PC-3 (cell line): ENCODE measurements around the gene N4BP2L1.

Experiments
- EZH2phosphoT487 ChIP-seq: fragments of 300-600 bp; sonication (generic); IDR thresholded peaks from 2 replicates; pipeline ENCODE4 v1.6.1; 2018; ENCODE audit warnings: mild to moderate bottlenecking, antibody characterized with exemption, low read length, borderline replicate concordance
- TF ChIP-seq, protein P1 (sequence below): fragments of 300-600 bp; sonication (generic); conservative IDR thresholded peaks from 2 replicates; pipeline ENCODE4 v1.5.1; 2017; ENCODE audit warnings: antibody characterized with exemption, low read depth, mild to moderate bottlenecking, low read length

DNA sequence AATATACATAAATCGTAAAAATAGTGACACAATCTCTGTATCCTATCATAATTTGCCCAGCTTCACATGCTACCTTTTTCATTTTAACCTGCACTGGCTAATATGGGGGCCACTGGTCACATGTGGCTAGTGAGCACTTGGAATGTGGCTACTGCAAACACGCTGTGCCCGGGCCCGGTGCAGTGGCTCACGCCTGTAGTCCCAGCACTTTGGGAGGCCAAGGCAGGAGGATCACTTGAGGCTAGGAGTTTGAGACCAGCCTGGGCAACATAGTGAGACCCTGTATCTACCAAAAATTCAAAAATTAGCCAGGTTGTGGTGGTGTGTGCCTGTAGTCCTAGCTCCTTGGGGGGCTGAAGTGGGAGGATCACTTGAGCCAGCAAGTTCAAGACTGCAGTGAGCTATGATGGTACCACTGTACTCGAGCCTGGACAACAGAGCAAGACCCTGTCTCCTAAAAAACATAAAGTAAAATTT, 1.5 kb upstream of the N4BP2L1 start:
- TF ChIP-seq, protein P1, sequence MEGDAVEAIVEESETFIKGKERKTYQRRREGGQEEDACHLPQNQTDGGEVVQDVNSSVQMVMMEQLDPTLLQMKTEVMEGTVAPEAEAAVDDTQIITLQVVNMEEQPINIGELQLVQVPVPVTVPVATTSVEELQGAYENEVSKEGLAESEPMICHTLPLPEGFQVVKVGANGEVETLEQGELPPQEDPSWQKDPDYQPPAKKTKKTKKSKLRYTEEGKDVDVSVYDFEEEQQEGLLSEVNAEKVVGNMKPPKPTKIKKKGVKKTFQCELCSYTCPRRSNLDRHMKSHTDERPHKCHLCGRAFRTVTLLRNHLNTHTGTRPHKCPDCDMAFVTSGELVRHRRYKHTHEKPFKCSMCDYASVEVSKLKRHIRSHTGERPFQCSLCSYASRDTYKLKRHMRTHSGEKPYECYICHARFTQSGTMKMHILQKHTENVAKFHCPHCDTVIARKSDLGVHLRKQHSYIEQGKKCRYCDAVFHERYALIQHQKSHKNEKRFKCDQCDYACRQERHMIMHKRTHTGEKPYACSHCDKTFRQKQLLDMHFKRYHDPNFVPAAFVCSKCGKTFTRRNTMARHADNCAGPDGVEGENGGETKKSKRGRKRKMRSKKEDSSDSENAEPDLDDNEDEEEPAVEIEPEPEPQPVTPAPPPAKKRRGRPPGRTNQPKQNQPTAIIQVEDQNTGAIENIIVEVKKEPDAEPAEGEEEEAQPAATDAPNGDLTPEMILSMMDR, result no peak
- no peak for TF ChIP-seq EZH2phosphoT487
